Measurements from ENCODE around the gene SPRTN. TPM values are rescaled to one million over a fixed set of nuclear protein-coding genes. Genes with fewer than 3 reads are reported as not detected.

Gene SPRTN
- total and polyA plus RNA-seq, 2 donors (not counting 3 experiments of a cell fraction or from before 2014, with no cell fraction given) = 15.4 to 16.1 TPM

GRCh38 chr1:231312432-231312788, 25.7 kb upstream of the SPRTN start:
- no peaks in the 10 kb centered on the region for H3K27me3 ChIP-seq (ENCODE audit: control insufficient read depth in 2 of 2, insufficient read depth in 2 of 2, low read length in 2 of 2)
- H3K9me1 ChIP-seq (replicated peaks; ENCODE audit: control insufficient read depth, extremely low read depth, insufficient read depth, low read length) = no peaks in the 10 kb centered on the region
- no peak overlapping the region for H3K27ac ChIP-seq (ENCODE audit: insufficient read depth, low read depth, low read length)
- no peak overlapping the region for H3K4me2 ChIP-seq (ENCODE audit: insufficient read depth, low read length)
- H3K9ac ChIP-seq (replicated peaks; ENCODE audit: extremely low read depth, insufficient read depth, low read length) = no peak overlapping the region
- H3K4me1 ChIP-seq (ENCODE audit: control insufficient read depth, extremely low read depth, insufficient read depth, low read length) = no peaks in the 10 kb centered on the region
- H3K9me3 ChIP-seq (replicated peaks; ENCODE audit: control insufficient read depth, insufficient read depth, low read length) = no peaks in the 10 kb centered on the region
- POLR2A ChIA-PET = no interaction called here
- TF ChIP-seq EZH2 (IDR thresholded peaks at IDR 0.05; ENCODE audit: borderline replicate concordance, low read depth, low read length, severe bottlenecking) (no peak), GATA2 (IDR thresholded peaks at IDR 0.05; ENCODE audit: insufficient read depth, insufficient read length, low read depth, low read length) (no peak), MYC (IDR thresholded peaks at IDR 0.05; ENCODE audit: low read depth, low read length) (no peak)
- dilution Hi-C loops (cut with MboI; ENCODE audit: extremely low pct_ligation_motif_present, low sequenced_read_pairs) = no loop called here
- H3K79me2 ChIP-seq (ENCODE audit: control insufficient read depth, insufficient read depth, low read length) = no peaks in the 10 kb centered on the region
- no peak for FAIRE-seq
- intact Hi-C loops (cut with micrococcal nuclease) = no loop called here
- no peak for DNase-seq (ENCODE audit: low read depth, low spot score)
- no peak overlapping the region for H2AFZ ChIP-seq (ENCODE audit: low read depth, low read length)
- CTCF ChIA-PET = no interaction called here
- no TSS peak for BruUV-seq (replicated peaks)
- H3K36me3 ChIP-seq (ENCODE audit: control insufficient read depth in 2 of 2, extremely low read depth in 1 of 2, insufficient read depth in 2 of 2, low read length in 2 of 2) = no peaks in the 10 kb centered on the region
- no peak overlapping the region for H3K4me3 ChIP-seq (replicated peaks in 1 of 3; ENCODE audit: insufficient read depth in 1 of 3, low read depth in 1 of 3, low read length in 3 of 3)
- H4K20me1 ChIP-seq (replicated peaks; ENCODE audit: control insufficient read depth, extremely low read depth, insufficient read depth, low read length) = no peaks in the 10 kb centered on the region

GRCh38 chr1:231313661-231314060, 24.4 kb upstream of the SPRTN start:
- Histone ChIP-seq H3K9ac (replicated peaks; ENCODE audit: extremely low read depth, insufficient read depth, low read length) (no peak overlapping the region), H3K27ac (ENCODE audit: insufficient read depth, low read depth, low read length) (no peak overlapping the region), H3K4me3 (replicated peaks in 1 of 3; ENCODE audit: insufficient read depth in 1 of 3, low read depth in 1 of 3, low read length in 3 of 3) (no peak overlapping the region), H3K36me3 (ENCODE audit: control insufficient read depth in 2 of 2, extremely low read depth in 1 of 2, insufficient read depth in 2 of 2, low read length in 2 of 2) (no peaks in the 10 kb centered on the region), H3K4me1 (ENCODE audit: control insufficient read depth, extremely low read depth, insufficient read depth, low read length) (no peaks in the 10 kb centered on the region), H3K9me3 (replicated peaks; ENCODE audit: control insufficient read depth, insufficient read depth, low read length) (no peaks in the 10 kb centered on the region), H3K79me2 (ENCODE audit: control insufficient read depth, insufficient read depth, low read length) (no peaks in the 10 kb centered on the region), H3K27me3 (ENCODE audit: control insufficient read depth in 2 of 2, insufficient read depth in 2 of 2, low read length in 2 of 2) (no peaks in the 10 kb centered on the region), H4K20me1 (replicated peaks; ENCODE audit: control insufficient read depth, extremely low read depth, insufficient read depth, low read length) (no peaks in the 10 kb centered on the region), H3K4me2 (ENCODE audit: insufficient read depth, low read length) (no peak overlapping the region), H3K9me1 (replicated peaks; ENCODE audit: control insufficient read depth, extremely low read depth, insufficient read depth, low read length) (no peaks in the 10 kb centered on the region), H2AFZ (ENCODE audit: low read depth, low read length) (no peak overlapping the region)
- dilution Hi-C loops (cut with MboI; ENCODE audit: extremely low pct_ligation_motif_present, low sequenced_read_pairs) = no loop called here
- CTCF ChIA-PET = interaction anchor here (1.5 to 2.2 kb wide), 2 partner anchors 11 to 271 kb away, joined by 4 to 10 read pairs; no protein-coding TSS in a partner anchor
- intact Hi-C loops (cut with micrococcal nuclease) = no loop called here
- no peak for FAIRE-seq
- no peak for TF ChIP-seq POLR2A (IDR thresholded peaks at IDR 0.05; ENCODE audit: low read depth, low read length)
- no peak for TF ChIP-seq FOS (IDR thresholded peaks at IDR 0.05; ENCODE audit: borderline replicate concordance, insufficient read depth, low read length)
- no peak for TF ChIP-seq POLR2AphosphoS5 (IDR thresholded peaks at IDR 0.05; ENCODE audit: insufficient read depth, low read depth, low read length)
- no peak for TF ChIP-seq MAX (IDR thresholded peaks at IDR 0.05; ENCODE audit: insufficient read depth, insufficient read length)
- TF ChIP-seq GATA2 (IDR thresholded peaks at IDR 0.05; ENCODE audit: insufficient read depth, insufficient read length, low read depth, low read length) = no peak
- TF ChIP-seq CTCF (IDR thresholded peaks at IDR 0.05; ENCODE audit: extremely low read depth in 1 of 2, insufficient read depth in 1 of 2, low read depth in 1 of 2, low read length in 2 of 2) = no peak
- TF ChIP-seq EZH2 (IDR thresholded peaks at IDR 0.05; ENCODE audit: borderline replicate concordance, low read depth, low read length, severe bottlenecking) = no peak
- TF ChIP-seq MYC (IDR thresholded peaks at IDR 0.05; ENCODE audit: low read depth, low read length) = no peak
- TF ChIP-seq JUN (IDR thresholded peaks at IDR 0.05; ENCODE audit: borderline replicate concordance, insufficient read depth, insufficient read length, low read depth) = no peak
- POLR2A ChIA-PET = no interaction called here
- no TSS peak for BruUV-seq (replicated peaks)
- DNase-seq (ENCODE audit: low read depth, low spot score) = no peak
